22Rv1 (cell line): ENCODE measurements around the gene TADA2A.

Experiments
- H3K27ac ChIP-seq: fragments of 450-650 bp; 2 replicates; pipeline ENCODE4 v1.5.1; 2017
- CTCF ChIP-seq: fragments of 450-650 bp; IDR thresholded peaks from 2 replicates; pipeline ENCODE4 v1.5.1; 2017; ENCODE audit warnings: mild to moderate bottlenecking
- ZFX ChIP-seq: fragments of 450-650 bp; IDR thresholded peaks from 2 replicates; pipeline ENCODE4 v1.6.1; 2017; ENCODE audit warnings: antibody characterized with exemption, borderline replicate concordance

TADA2A gene

GRCh38 chr17:37400505-37400904 is 6.2 kb upstream of the TADA2A start:
- H3K27ac ChIP-seq = no peak overlapping the region
- TF ChIP-seq ZFX (no peak), CTCF (no peak)

GRCh38 chr17:37405522-37405921 is 1.2 kb upstream of the TADA2A start:
- H3K27ac ChIP-seq = peak overlapping the region; percentile 94; the same call in 1 of the 2 replicates

GRCh38 chr17:37405955-37406634 is 591 bp upstream of the TADA2A start:
- H3K27ac ChIP-seq = peak overlapping the region; percentile 94
- no peak for TF ChIP-seq ZFX
- TF ChIP-seq CTCF = no peak

- H3K27ac ChIP-seq = peak overlapping the region; percentile 94
Observed at GRCh38 chr17:37408145-37408479, 1.4 kb downstream of the TADA2A start.

GRCh38 chr17:37410357-37410756 is 3.7 kb downstream of the TADA2A start:
- no peak overlapping the region for H3K27ac ChIP-seq
- TF ChIP-seq ZFX (no peak), CTCF (no peak)

GRCh38 chr17:37413875-37414519 is 7.3 kb downstream of the TADA2A start:
- H3K27ac ChIP-seq = no peak overlapping the region
- peak; percentile 43 for TF ChIP-seq CTCF
- TF ChIP-seq ZFX = no peak

- TF ChIP-seq ZFX (no peak), CTCF (no peak)
- H3K27ac ChIP-seq = no peak overlapping the region
Observed at GRCh38 chr17:37417852-37418251, 11.2 kb downstream of the TADA2A start.

GRCh38 chr17:37422971-37423625 is 16.4 kb downstream of the TADA2A start:
- TF ChIP-seq ZFX (no peak), CTCF (no peak)
- 0 out of 2 replicates have a peak overlapping the region, but pooled peaks have one; percentile 15 for H3K27ac ChIP-seq
